HG02588 (cell line): ENCODE data around the gene TMEM186.
"Not testable (repeated sequence)": the region's sequence is repeated elsewhere in the genome, so short reads cannot be mapped to it uniquely, and the experiment has no call there.

Experiments
- ATAC-seq: cut with Tn5 transposase; IDR thresholded peaks from one replicate; pipeline ENCODE4 v1.9.1; 2021; ENCODE audit warnings: mild to moderate bottlenecking, moderate library complexity; ENCODE audit not compliant: unreplicated experiment

TMEM186 gene

DNA sequence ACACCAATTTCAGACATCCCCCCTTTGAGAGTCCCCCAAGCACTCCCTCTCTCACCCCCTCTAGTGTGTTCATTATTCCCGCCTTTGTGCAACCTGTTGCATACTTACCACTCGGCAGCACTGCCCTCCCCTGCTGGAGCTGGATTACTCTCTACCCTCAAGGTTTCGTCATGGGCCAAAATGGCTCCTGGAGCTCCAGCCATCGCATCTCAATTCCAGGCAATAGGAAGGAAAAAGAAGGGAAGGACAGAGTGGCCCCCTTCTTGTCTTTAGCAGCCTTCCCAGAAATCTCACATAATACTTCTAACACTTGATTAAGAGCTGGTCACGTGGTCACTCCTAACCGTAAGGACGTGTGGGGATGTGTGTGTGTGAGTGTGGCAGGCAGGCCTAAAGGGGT lies 20.2 kb downstream of the TMEM186 start:
- ATAC-seq: no peak

DNA sequence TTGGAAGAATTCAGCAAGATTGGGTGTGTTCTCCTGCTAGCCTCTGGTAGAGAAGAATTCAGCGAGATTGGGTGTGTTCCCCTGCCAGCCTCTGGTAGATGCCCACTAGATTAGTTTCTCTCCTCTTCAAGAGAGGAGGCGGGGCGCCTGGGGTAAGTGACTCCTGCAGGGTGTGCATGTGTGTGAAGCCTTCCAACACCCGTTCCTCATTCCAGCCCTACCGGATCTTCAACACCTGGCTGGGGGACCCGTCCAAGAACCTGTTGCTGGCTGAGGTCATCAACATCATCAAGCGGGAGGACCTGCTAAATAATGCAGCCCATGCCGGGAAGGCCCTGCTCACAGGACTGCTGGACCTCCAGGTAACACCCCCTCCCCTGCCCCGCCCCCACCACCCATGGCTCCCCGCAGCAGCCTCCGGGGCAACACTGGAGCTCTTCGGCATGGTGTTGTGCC lies 21.3 kb downstream of the TMEM186 start:
- ATAC-seq: no peak

GRCh38 chr16:8775359-8775758 lies 22.1 kb downstream of the TMEM186 start:
- no peak for ATAC-seq

- ATAC-seq: no peak
Observed at GRCh38 chr16:8774208-8774607, 23.2 kb downstream of the TMEM186 start.

DNA sequence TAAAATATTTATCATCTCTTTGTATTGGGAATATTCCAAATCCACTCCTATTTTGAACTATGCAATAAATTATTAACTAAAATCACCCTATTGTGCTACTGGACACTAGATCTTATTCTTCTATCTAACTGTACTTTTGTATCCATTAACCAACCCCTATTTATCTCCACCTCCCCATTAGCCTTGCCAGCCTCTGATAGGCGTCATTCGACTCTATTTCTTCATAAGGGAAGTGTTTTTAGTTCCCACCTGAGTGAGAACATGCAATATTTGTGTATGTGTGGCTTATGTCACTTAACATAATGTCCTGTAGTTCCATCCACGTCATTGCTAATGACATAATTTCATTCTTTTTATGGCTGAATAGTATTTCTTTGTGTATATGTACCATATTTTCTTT lies 23.9 kb downstream of the TMEM186 start:
- no peak for ATAC-seq

- ATAC-seq: no peak
Observed at GRCh38 chr16:8768692-8769091, 28.7 kb downstream of the TMEM186 start.

GRCh38 chr16:8768283-8768682 lies 29.2 kb downstream of the TMEM186 start:
- no peak for ATAC-seq

GRCh38 chr16:8767176-8767575 lies 30.3 kb downstream of the TMEM186 start:
- no peak for ATAC-seq

DNA sequence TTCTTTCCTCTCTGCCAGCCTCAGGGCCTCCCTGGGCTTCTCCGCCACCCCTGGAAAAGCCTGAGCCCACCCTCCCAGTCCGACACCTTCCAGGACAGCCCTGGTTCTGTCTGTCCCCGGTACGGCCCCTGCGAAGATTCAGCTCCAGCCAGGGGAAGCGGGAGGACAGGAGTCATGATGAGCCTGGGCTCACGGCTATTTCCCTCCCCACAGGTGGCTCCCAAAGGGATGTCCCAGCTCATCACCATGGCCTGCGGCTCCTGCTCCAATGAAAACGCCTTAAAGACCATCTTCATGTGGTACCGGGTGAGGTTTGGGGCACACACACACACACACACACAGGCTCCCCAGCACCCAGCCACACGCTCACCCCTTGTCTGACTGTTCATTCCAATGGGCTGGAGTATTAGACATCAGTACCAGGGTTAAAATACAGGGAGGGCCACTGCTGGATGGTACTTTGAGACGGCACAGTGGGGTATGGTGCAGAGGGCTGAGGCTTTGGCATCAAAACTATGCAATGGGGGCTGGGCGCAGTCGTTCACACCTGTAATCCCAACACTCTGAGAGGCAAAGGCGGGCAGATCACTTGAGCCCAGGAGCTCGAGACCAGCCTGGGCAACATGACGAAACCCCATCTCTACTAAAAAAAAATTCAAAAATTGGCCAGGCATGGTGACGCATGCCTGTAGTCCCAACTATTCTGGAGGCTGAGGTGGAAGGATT lies 32.8 kb downstream of the TMEM186 start:
- no peak for ATAC-seq

DNA sequence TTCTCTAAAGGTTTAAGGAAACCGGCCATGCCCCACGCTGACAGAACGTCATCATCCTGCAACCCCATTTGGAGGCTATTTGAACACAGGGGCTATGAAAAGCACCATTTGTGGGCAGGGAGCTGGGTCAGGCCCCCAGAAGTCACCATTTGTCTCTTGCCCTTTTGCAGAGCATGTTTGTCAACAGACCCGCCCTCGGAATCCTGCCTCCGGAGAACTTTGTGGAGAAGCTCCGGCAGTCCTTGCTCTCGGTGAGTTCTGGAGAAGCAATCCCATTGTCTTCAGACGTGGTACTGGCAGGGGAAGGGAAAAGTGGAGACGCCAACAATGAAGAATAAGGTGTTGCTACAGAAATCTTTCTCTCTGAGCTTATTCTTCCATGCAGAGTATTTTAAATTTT lies 33.5 kb downstream of the TMEM186 start:
- ATAC-seq: no peak

DNA sequence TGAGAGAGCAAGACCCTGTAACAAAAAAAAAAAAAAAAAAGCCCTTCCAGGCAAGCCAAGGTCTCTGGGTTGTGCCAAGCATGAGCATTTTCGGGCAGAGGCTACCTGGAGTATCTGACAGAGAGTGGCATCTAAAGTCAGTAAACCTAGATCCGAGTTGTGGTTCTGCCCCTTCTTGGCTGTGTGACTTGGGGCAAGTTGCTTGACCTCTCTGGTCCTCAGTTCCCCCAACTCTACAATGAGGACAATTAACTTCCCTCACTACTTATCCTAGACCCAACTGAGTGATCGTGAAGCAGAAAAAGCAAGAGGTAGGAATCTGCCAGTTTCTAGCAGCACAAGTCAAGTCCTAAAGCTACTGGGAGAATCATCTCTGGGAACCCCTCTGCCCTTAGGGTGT lies 34.4 kb downstream of the TMEM186 start:
- no peak for ATAC-seq

DNA sequence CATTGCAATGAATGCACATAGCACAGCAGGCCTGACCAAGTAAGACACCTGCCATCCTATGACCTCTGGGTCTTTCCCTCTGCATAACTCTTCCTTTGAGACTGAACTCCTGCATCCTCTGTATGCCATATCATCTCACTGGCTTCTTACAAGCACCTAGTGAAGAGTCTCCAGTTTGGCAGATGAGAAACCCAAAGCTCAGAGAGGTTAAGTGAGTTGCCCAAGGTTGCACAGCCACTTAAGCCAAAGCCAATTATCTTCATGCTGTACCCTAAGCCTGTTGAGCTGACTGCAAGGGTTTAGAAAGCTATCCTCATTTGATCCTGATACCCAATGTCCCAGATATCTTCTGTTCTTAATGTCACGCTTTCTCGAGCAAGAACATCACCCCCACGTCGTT lies 35.2 kb downstream of the TMEM186 start:
- ATAC-seq: no peak

GRCh38 chr16:8761078-8761477 lies 36.4 kb downstream of the TMEM186 start:
- ATAC-seq: no peak

- ATAC-seq: no peak
Observed at GRCh38 chr16:8760021-8760420, 37.4 kb downstream of the TMEM186 start.

- ATAC-seq: no peak
Observed at GRCh38 chr16:8758022-8758421, 39.4 kb downstream of the TMEM186 start.

GRCh38 chr16:8756755-8757154 lies 40.7 kb downstream of the TMEM186 start:
- no peak for ATAC-seq

GRCh38 chr16:8753416-8754054 lies 43.9 kb downstream of the TMEM186 start:
- no peak for ATAC-seq

DNA sequence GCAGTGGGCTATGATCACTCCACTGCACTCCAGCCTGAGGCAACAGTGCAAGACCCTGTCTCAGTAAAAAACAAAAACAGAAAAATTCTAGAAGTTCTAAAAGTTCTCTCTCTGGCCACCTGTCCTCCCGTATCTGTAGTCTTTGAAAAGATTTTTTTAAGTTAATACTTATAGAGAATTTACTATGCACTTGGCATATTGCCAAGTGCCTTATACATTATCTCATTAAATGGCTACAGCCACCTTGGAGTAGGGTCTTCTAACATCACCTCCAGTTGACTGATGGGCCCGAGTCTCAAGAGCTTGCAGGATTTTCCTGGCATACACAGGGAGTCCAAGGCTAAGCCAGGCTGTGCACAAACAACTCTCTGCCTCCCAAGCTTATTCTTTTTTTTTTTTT lies 44.7 kb downstream of the TMEM186 start:
- ATAC-seq: no peak

- ATAC-seq: no peak
Observed at GRCh38 chr16:8751481-8752311, 45.7 kb downstream of the TMEM186 start.

DNA sequence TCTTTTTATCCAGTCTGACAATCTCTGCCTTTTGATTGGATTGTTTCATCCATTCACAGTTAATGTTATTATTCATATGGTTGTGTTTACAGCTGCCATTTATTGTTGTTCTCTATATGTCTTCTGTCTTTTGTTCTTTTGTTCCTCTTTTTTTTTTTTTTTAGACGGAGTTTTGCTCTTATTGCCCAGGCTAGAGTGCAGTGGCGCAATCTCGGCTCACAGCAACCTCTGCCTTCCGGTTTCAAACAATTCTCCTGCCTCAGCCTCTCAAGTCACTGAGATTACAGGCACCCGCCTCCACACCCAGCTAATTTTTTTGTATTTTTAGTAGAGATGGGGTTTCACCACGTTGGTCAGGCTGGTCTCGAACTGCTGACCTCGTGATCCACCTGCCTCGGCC lies 48.5 kb downstream of the TMEM186 start:
- not testable (repeated sequence) for ATAC-seq
